ENCODE results near the gene P2RY2. TPM values are rescaled to one million over a fixed set of nuclear protein-coding genes. Genes with fewer than 3 reads are reported as not detected.

The P2RY2 gene
- polyA plus RNA-seq, 3 donors: 2.8 to 24.1 (median 12.7) TPM

- H3K36me3 Mint-ChIP-seq: peaks cover 9 to 24% of the 10 kb centered on the region in 2 donors
- peaks cover 87% of the 10 kb centered on the region for H3K4me1 Mint-ChIP-seq
- no peak overlapping the region for H3K4me2 ChIP-seq (replicated peaks; ENCODE audit: extremely low read depth, low read length, poor library complexity, severe bottlenecking)
- no peak overlapping the region for H2AFZ ChIP-seq (ENCODE audit: insufficient read depth, low read depth, low read length, poor library complexity, severe bottlenecking)
- no peak for DNase-seq
- H3K4me1 ChIP-seq (ENCODE audit: control insufficient read depth in 1 of 2, insufficient read depth in 2 of 2, low read length in 2 of 2): peaks cover 72 to 81% of the 10 kb centered on the region in 2 donors
- no peaks in the 10 kb centered on the region for H3K27me3 ChIP-seq (ENCODE audit: control insufficient read depth in 2 of 2, insufficient read depth in 2 of 2, low read length in 2 of 2)
- no peaks in the 10 kb centered on the region for H3K79me2 ChIP-seq (ENCODE audit: insufficient read depth, low read length)
- H3K36me3 ChIP-seq (replicated peaks in 1 of 2; ENCODE audit: control insufficient read depth in 1 of 2, insufficient read depth in 2 of 2, low read length in 2 of 2): no peaks in the 10 kb centered on the region
- peak overlapping the region in 1 of 2 donors; percentile 17 for H3K4me3 Mint-ChIP-seq
- H3K27ac ChIP-seq (ENCODE audit: low read depth in 1 of 2, low read length in 2 of 2): no peak overlapping the region
- TF ChIP-seq CTCF (IDR thresholded peaks at IDR 0.05): no peak
- intact Hi-C loops (cut with micrococcal nuclease): loop anchor here in 1 of 2 donors (5.0 kb wide), 3 partner anchors 33 to 98 kb away; partner anchors contain the start of gene P2RY2
- H3K9me3 Mint-ChIP-seq: peaks cover 0 to 3% (median 0%) of the 10 kb centered on the region in 7 donors
- 100% methylated on average over 1 of the region's 1 CpG for WGBS (ENCODE audit: insufficient coverage)
- H3K9me3 ChIP-seq (replicated peaks in 1 of 2; ENCODE audit: control insufficient read depth in 1 of 2, insufficient read depth in 1 of 2, low read length in 2 of 2): no peaks in the 10 kb centered on the region
- H3K27me3 Mint-ChIP-seq (ENCODE audit: low read depth in 3 of 3): peaks cover 3 to 9% (median 4%) of the 10 kb centered on the region in 3 donors
- peak overlapping the region in 3 of 7 donors; percentile 33 to 63 (median 61) for H3K27ac Mint-ChIP-seq
- no peaks in the 10 kb centered on the region for H4K20me1 ChIP-seq (ENCODE audit: insufficient read depth, low read length)
- no peak overlapping the region for H3K4me3 ChIP-seq (replicated peaks in 1 of 3; ENCODE audit: low read depth in 2 of 3, low read length in 3 of 3)
- no peak overlapping the region for H3K9ac ChIP-seq (ENCODE audit: insufficient read depth, low read length, poor library complexity, severe bottlenecking)
Measured at GRCh38 chr11:73285721-73286120, 67.6 kb downstream of the P2RY2 start.

Other genes starting within 250 kb of the P2RY2 start
- gene FCHSD2, start 76.0 kb upstream of the P2RY2 start, polyA plus RNA-seq: 10 to 100 TPM; 14.5 to 43.5 (median 16.6) TPM
- gene P2RY6, start 54.1 kb downstream of the P2RY2 start, polyA plus RNA-seq: 1 to 10 TPM; 1.7 to 5.1 (median 1.8) TPM
- 1 to 10 TPM in 1 of 3 donors, under 1 TPM in 2; 0.16 to 1.2 (median 0.55) TPM for gene ARHGEF17, start 90.0 kb downstream of the P2RY2 start, polyA plus RNA-seq
- 100 to 1,000 TPM in 1 of 3 donors, 10 to 100 TPM in 2; 16.4 to 265 (median 27.3) TPM for gene RELT, start 158.1 kb downstream of the P2RY2 start, polyA plus RNA-seq

Measured in CD14-positive monocyte (primary cell).